Measurements from ENCODE around the gene SYCP1. TPM values are rescaled to one million over a fixed set of nuclear protein-coding genes. Genes with fewer than 3 reads are reported as not detected.
"Not testable (repeated sequence)": the region's sequence is repeated elsewhere in the genome, so short reads cannot be mapped to it uniquely, and the experiment has no call there.

The SYCP1 gene
- total RNA-seq, 1 donor from 2014 or later, result not detected

- H3K27ac Mint-ChIP-seq (ENCODE audit: unreplicated experiment), result no peak overlapping the region
- H3K9me3 Mint-ChIP-seq (ENCODE audit: unreplicated experiment), result peaks cover 1% of the 10 kb centered on the region
- DNase-seq (ENCODE audit: low spot score), result no peak
- H3K4me1 Mint-ChIP-seq (ENCODE audit: unreplicated experiment), result no peaks in the 10 kb centered on the region
- no peak overlapping the region for H3K4me3 Mint-ChIP-seq (ENCODE audit: unreplicated experiment)
- H3K36me3 Mint-ChIP-seq (ENCODE audit: low read depth, unreplicated experiment), result no peaks in the 10 kb centered on the region
- TF ChIP-seq, protein P1, sequence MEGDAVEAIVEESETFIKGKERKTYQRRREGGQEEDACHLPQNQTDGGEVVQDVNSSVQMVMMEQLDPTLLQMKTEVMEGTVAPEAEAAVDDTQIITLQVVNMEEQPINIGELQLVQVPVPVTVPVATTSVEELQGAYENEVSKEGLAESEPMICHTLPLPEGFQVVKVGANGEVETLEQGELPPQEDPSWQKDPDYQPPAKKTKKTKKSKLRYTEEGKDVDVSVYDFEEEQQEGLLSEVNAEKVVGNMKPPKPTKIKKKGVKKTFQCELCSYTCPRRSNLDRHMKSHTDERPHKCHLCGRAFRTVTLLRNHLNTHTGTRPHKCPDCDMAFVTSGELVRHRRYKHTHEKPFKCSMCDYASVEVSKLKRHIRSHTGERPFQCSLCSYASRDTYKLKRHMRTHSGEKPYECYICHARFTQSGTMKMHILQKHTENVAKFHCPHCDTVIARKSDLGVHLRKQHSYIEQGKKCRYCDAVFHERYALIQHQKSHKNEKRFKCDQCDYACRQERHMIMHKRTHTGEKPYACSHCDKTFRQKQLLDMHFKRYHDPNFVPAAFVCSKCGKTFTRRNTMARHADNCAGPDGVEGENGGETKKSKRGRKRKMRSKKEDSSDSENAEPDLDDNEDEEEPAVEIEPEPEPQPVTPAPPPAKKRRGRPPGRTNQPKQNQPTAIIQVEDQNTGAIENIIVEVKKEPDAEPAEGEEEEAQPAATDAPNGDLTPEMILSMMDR (IDR thresholded peaks at IDR 0.05; ENCODE audit: unreplicated experiment), result no peak
- H3K27me3 Mint-ChIP-seq (ENCODE audit: unreplicated experiment), result no peaks in the 10 kb centered on the region
These were observed 26.4 kb upstream of the SYCP1 start for GRCh38 chr1:114828251-114828650.

- not testable (repeated sequence) for H3K36me3 Mint-ChIP-seq (ENCODE audit: low read depth, unreplicated experiment); H3K4me1 Mint-ChIP-seq (ENCODE audit: unreplicated experiment); DNase-seq (ENCODE audit: low spot score); H3K27ac Mint-ChIP-seq (ENCODE audit: unreplicated experiment); H3K9me3 Mint-ChIP-seq (ENCODE audit: unreplicated experiment); H3K4me3 Mint-ChIP-seq (ENCODE audit: unreplicated experiment); H3K27me3 Mint-ChIP-seq (ENCODE audit: unreplicated experiment)
These were observed 24.6 kb upstream of the SYCP1 start for GRCh38 chr1:114830075-114830474.

DNA sequence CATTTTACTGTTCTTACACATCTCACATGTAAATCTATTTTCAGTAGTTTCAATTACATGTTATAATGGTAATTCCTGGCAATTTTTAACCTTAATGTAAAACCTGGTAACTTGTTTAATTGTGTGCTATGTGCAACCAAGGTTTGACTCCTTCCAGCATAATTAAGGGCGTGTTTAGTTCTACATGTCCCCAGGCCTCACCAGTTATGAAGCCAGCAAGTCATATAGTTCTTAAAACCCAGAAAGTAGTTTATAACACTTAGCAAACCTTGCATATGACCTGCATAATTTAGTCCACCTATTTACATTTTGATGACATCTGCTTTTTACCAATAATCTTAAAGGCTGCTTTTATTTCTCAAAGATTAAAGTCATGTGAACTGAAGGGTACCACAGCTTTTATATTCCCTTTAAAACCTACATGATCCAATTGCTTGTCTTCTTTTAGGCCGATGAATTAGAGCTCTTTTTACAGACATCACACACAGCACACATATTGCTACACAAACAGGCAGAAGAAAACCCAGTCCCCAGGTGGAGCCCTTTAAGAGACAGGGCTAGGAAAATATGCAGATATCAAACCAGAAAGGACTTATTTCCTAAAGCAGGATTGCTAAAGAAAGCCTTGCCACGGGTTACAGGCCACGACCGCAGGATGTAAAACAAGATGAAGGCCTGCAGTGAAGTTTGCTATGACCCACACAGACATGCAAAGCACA is 23.2 kb upstream of the SYCP1 start:
- Mint-ChIP-seq H3K27ac (ENCODE audit: unreplicated experiment) (no peak overlapping the region), H3K4me1 (ENCODE audit: unreplicated experiment) (no peaks in the 10 kb centered on the region), H3K27me3 (ENCODE audit: unreplicated experiment) (no peaks in the 10 kb centered on the region), H3K4me3 (ENCODE audit: unreplicated experiment) (no peak overlapping the region), H3K9me3 (ENCODE audit: unreplicated experiment) (no peaks in the 10 kb centered on the region), H3K36me3 (ENCODE audit: low read depth, unreplicated experiment) (no peaks in the 10 kb centered on the region)
- TF ChIP-seq, protein P1 (IDR thresholded peaks at IDR 0.05; ENCODE audit: unreplicated experiment), result no peak
- DNase-seq (ENCODE audit: low spot score), result no peak

GRCh38 chr1:114832057-114832456 is 22.6 kb upstream of the SYCP1 start:
- no peaks in the 10 kb centered on the region for H3K27me3 Mint-ChIP-seq (ENCODE audit: unreplicated experiment)
- no peaks in the 10 kb centered on the region for H3K36me3 Mint-ChIP-seq (ENCODE audit: low read depth, unreplicated experiment)
- TF ChIP-seq, protein P1 (IDR thresholded peaks at IDR 0.05; ENCODE audit: unreplicated experiment), result no peak
- H3K4me1 Mint-ChIP-seq (ENCODE audit: unreplicated experiment), result no peaks in the 10 kb centered on the region
- no peak overlapping the region for H3K4me3 Mint-ChIP-seq (ENCODE audit: unreplicated experiment)
- H3K9me3 Mint-ChIP-seq (ENCODE audit: unreplicated experiment), result no peaks in the 10 kb centered on the region
- DNase-seq (ENCODE audit: low spot score), result no peak
- H3K27ac Mint-ChIP-seq (ENCODE audit: unreplicated experiment), result no peak overlapping the region

DNA sequence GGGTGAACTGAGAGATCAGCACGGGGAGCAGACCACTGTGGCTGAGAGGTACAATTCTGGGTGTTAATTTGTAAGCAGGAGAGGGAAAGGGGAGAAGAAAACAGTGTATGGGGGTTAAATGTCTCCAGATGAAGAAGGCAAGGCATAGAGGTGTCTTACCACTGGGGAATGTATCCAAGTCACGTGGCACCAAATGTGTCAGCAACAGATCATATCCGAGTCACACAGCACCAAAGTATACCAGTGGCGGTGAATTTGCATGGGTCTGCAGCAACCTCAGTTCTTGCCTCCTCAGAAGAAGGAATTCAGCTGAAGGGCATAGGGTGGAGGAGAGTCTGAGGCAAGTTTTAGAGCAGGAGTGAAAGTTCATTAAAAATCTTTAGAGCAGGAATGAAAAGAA is 21.2 kb upstream of the SYCP1 start:
- no peaks in the 10 kb centered on the region for H3K9me3 Mint-ChIP-seq (ENCODE audit: unreplicated experiment)
- no peak overlapping the region for H3K27ac Mint-ChIP-seq (ENCODE audit: unreplicated experiment)
- no peaks in the 10 kb centered on the region for H3K36me3 Mint-ChIP-seq (ENCODE audit: low read depth, unreplicated experiment)
- H3K27me3 Mint-ChIP-seq (ENCODE audit: unreplicated experiment), result no peaks in the 10 kb centered on the region
- no peak for DNase-seq (ENCODE audit: low spot score)
- peaks cover 4% of the 10 kb centered on the region for H3K4me1 Mint-ChIP-seq (ENCODE audit: unreplicated experiment)
- TF ChIP-seq, protein P1 (IDR thresholded peaks at IDR 0.05; ENCODE audit: unreplicated experiment), result no peak
- H3K4me3 Mint-ChIP-seq (ENCODE audit: unreplicated experiment), result no peak overlapping the region
